Neural cell (in vitro differentiated cells): ENCODE results near the gene SPOP.
"Not testable (repeated sequence)": the region's sequence is repeated elsewhere in the genome, so short reads cannot be mapped to it uniquely, and the experiment has no call there.

ENCODE experiments used
- CTCF ChIP-seq: fragments of 450-650 bp; IDR thresholded peaks from 2 replicates; pipeline ENCODE4 v1.5.1; 2014; ENCODE audit warnings: antibody characterized with exemption, mild to moderate bottlenecking, moderate library complexity; ENCODE audit not compliant: poor library complexity, severe bottlenecking
- EP300 ChIP-seq: fragments of 450-650 bp; conservative IDR thresholded peaks from 2 replicates; pipeline ENCODE4 v1.6.1; 2014; ENCODE audit warnings: antibody characterized with exemption, mild to moderate bottlenecking, moderate library complexity; ENCODE audit not compliant: poor library complexity, severe bottlenecking
- EZH2 ChIP-seq: fragments of 200-600, 300-800 bp; shearing (Covaris generic), sonication (generic); IDR thresholded peaks from 2 replicates; pipeline ENCODE4 v1.6.1; 2014; ENCODE audit warnings: antibody characterized with exemption, low read length, borderline replicate concordance, mild to moderate bottlenecking; ENCODE audit not compliant: insufficient read depth, poor library complexity, severe bottlenecking
- MXI1 ChIP-seq: fragments of 450-650 bp; conservative IDR thresholded peaks from 2 replicates; pipeline ENCODE4 v1.6.1; 2014; ENCODE audit warnings: antibody characterized with exemption, mild to moderate bottlenecking; ENCODE audit not compliant: poor library complexity, severe bottlenecking
- RAD21 ChIP-seq: fragments of 450-650 bp; conservative IDR thresholded peaks from 2 replicates; pipeline ENCODE4 v1.6.1; 2014; ENCODE audit warnings: antibody characterized with exemption, mild to moderate bottlenecking, moderate library complexity
- SMC3 ChIP-seq: fragments of 450-650 bp; conservative IDR thresholded peaks from 2 replicates; pipeline ENCODE4 v1.6.1; 2014; ENCODE audit warnings: antibody characterized with exemption, mild to moderate bottlenecking, moderate library complexity; ENCODE audit not compliant: poor library complexity

GRCh38 chr17:49568695-49569047, 109.2 kb downstream of the SPOP start:
- TF ChIP-seq CTCF, EZH2, SMC3, RAD21, EP300, MXI1: not testable (repeated sequence)
